WERI-Rb-1 (cell line): Measurements from ENCODE around the gene RNASE7.

Source experiments
- DNase-seq: peaks from one replicate; pipeline ENCODE4 v3.0.0-alpha.2; 2020
- H3K27ac ChIP-seq: fragments of 250-450 bp; sonication (Bioruptor Pico); 2 replicates; pipeline ENCODE4 v1.5.1; 2020; ENCODE audit warnings: mild to moderate bottlenecking, moderate library complexity
- H3K27me3 ChIP-seq: fragments of 250-450 bp; sonication (Bioruptor Pico); 2 replicates; pipeline ENCODE4 v1.5.1; 2021; ENCODE audit warnings: mild to moderate bottlenecking, low read depth, moderate library complexity; ENCODE audit not compliant: insufficient read depth, severe bottlenecking
- H3K36me3 ChIP-seq: fragments of 250-450 bp; sonication (Bioruptor Pico); 2 replicates; pipeline ENCODE4 v1.5.1; 2020; ENCODE audit warnings: mild to moderate bottlenecking, moderate library complexity
- H3K4me3 ChIP-seq: 2 replicates; pipeline ENCODE4 v1.5.1; 2011; ENCODE audit warnings: low read depth, mild to moderate bottlenecking, control low read depth, low read length
- H3K9me3 ChIP-seq: fragments of 250-450 bp; sonication (Bioruptor Pico); 2 replicates; pipeline ENCODE4 v1.5.1; 2021; ENCODE audit warnings: mild to moderate bottlenecking, moderate library complexity; ENCODE audit not compliant: severe bottlenecking
- TF ChIP-seq, protein P1 (sequence below): IDR thresholded peaks from 2 replicates; pipeline ENCODE4 v1.5.1; 2011; ENCODE audit warnings: low read depth, mild to moderate bottlenecking, control low read depth, inconsistent platforms, low read length

The RNASE7 gene

DNA sequence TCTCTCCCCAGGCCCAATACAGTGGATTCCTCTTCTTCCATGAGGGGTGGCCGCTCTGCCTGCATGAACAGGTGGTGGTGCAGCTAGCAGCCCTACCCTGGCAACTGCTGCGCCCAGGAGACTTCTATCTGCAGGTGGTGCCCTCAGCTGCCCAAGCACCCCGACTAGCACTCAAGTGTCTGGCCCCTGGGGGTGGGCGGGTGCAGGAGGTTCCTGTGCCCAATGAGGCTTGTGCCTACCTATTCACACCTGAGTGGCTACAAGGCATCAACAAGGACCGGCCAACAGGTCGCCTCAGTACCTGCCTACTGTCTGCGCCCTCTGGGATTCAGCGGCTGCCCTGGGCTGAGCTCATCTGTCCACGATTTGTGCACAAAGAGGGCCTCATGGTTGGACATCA is 31.8 kb downstream of the RNASE7 start:
- no peak for DNase-seq
- H3K36me3 ChIP-seq: peaks cover 32% of the 10 kb centered on the region
- H3K27me3 ChIP-seq: no peaks in the 10 kb centered on the region
- H3K9me3 ChIP-seq: no peaks in the 10 kb centered on the region
- H3K4me3 ChIP-seq: no peak overlapping the region
- H3K27ac ChIP-seq: no peak overlapping the region
- TF ChIP-seq, protein P1, sequence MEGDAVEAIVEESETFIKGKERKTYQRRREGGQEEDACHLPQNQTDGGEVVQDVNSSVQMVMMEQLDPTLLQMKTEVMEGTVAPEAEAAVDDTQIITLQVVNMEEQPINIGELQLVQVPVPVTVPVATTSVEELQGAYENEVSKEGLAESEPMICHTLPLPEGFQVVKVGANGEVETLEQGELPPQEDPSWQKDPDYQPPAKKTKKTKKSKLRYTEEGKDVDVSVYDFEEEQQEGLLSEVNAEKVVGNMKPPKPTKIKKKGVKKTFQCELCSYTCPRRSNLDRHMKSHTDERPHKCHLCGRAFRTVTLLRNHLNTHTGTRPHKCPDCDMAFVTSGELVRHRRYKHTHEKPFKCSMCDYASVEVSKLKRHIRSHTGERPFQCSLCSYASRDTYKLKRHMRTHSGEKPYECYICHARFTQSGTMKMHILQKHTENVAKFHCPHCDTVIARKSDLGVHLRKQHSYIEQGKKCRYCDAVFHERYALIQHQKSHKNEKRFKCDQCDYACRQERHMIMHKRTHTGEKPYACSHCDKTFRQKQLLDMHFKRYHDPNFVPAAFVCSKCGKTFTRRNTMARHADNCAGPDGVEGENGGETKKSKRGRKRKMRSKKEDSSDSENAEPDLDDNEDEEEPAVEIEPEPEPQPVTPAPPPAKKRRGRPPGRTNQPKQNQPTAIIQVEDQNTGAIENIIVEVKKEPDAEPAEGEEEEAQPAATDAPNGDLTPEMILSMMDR: no peak

DNA sequence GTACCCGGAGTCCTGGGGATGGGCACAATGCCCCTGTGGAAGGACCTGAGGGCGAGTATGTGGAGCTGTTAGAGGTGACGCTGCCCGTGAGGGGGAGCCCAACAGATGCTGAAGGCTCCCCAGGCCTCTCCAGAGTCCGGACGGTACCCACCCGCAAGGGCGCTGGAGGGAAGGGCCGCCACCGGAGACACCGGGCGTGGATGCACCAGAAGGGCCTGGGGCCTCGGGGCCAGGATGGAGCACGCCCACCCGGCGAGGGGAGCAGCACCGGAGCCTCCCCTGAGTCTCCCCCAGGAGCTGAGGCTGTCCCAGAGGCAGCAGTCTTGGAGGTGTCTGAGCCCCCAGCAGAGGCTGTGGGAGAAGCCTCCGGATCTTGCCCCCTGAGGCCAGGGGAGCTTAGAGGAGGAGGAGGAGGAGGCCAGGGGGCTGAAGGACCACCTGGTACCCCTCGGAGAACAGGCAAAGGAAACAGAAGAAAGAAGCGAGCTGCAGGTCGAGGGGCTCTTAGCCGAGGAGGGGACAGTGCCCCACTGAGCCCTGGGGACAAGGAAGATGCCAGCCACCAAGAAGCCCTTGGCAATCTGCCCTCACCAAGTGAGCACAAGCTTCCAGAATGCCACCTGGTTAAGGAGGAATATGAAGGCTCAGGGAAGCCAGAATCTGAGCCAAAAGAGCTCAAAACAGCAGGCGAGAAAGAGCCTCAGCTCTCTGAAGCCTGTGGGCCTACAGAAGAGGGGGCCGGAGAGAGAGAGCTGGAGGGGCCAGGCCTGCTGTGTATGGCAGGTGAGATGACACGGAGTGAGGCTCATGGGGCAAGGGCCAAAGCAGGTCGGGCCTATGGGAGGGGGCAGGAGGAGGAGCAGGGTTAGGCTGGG is 32.5 kb downstream of the RNASE7 start:
- Histone ChIP-seq H3K4me3 (no peak overlapping the region), H3K36me3 (peaks cover 35% of the 10 kb centered on the region), H3K27me3 (no peaks in the 10 kb centered on the region), H3K9me3 (no peaks in the 10 kb centered on the region), H3K27ac (no peak overlapping the region)
- TF ChIP-seq, protein P1: no peak
- no peak for DNase-seq

DNA sequence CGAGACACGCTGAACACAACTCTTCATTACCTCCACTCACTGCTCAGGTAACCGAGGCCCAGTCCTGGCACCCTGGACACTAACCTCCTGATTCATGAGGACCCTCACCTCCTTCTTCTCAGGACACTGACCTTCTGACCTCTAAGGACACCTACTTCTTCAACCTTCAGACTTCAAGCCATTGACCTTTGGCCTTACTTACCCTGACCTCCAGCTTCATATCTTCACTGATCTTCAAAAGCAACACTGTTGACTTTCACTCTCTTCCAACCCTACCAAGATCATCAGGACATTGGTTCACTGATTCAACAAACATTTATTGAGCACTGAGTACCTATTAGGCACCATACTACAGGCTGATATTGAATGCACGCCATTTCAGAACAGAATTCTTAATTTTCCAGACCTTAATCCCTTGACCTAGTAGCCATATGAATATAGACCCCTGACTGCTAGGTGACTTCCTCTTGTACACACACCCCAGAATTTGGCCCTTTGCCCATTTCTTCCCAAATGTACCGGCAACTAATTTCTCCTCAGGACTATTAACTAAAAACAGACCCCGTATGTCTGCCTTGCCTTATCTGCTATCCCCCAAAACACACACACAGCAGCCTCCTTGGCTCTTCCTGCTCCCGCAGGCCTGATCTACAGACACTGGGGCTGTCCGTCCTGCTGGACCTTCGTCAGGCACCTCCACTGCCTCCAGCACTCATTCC is 33.7 kb downstream of the RNASE7 start:
- no peak for DNase-seq
- H3K4me3 ChIP-seq: no peak overlapping the region
- H3K27me3 ChIP-seq: no peaks in the 10 kb centered on the region
- no peaks in the 10 kb centered on the region for H3K9me3 ChIP-seq
- TF ChIP-seq, protein P1: no peak
- peaks cover 37% of the 10 kb centered on the region for H3K36me3 ChIP-seq
- no peak overlapping the region for H3K27ac ChIP-seq

DNA sequence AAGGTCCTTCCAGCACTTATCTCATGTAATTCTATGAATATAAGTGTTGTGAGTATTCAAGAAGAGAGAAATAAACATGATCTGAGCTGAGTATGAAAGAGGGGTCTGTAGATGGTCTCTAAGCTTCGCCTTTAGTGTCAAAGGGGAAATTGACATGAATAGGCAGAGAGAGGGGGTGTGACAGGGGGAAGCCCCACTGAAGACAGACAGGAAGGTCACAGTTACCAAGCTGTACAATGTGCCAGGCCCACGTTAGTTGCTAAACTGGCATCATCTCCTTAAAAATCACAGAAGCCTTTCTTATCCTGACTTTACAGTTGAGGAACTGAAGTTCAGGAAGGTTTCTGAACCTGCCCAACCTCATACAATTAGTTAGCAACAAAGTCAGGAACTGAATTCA is 35.5 kb downstream of the RNASE7 start:
- no peaks in the 10 kb centered on the region for H3K27me3 ChIP-seq
- peaks cover 44% of the 10 kb centered on the region for H3K36me3 ChIP-seq
- no peak overlapping the region for H3K27ac ChIP-seq
- H3K4me3 ChIP-seq: no peak overlapping the region
- DNase-seq: no peak
- TF ChIP-seq, protein P1: no peak
- H3K9me3 ChIP-seq: no peaks in the 10 kb centered on the region

DNA sequence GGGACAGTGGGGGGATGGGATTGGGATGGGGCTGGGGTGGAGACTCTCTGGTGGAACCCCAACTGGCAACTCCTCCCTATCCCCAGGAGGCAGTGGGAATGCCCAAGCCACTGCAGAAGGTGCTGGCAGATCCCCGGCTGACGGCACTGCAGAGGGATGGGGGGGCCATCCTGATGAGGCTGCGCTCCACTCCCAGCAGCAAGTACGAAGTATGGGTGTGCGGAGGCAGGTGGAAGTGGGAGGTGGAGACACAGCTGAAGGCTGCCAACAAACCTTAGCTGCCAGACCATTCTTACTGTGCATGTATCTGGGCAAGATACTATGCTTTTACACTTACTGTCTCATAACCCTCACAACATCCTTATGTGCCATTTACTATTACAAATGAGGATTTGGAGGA is 36.1 kb downstream of the RNASE7 start:
- peaks cover 43% of the 10 kb centered on the region for H3K36me3 ChIP-seq
- TF ChIP-seq, protein P1: no peak
- H3K9me3 ChIP-seq: no peaks in the 10 kb centered on the region
- no peak overlapping the region for H3K27ac ChIP-seq
- H3K4me3 ChIP-seq: no peak overlapping the region
- DNase-seq: no peak
- H3K27me3 ChIP-seq: no peaks in the 10 kb centered on the region
